Progenitor cell of endocrine pancreas (in vitro differentiated cells): ENCODE results near the gene KCTD5. TPM values are rescaled to one million over a fixed set of nuclear protein-coding genes. Genes with fewer than 3 reads are reported as not detected.

ENCODE experiments used
- DNase-seq: peaks from one replicate; pipeline ENCODE4 v3.0.0; 2021; ENCODE audit warnings: low spot score; ENCODE audit not compliant: unreplicated experiment
- H3K27ac Mint-ChIP-seq: 2 replicates; pipeline ENCODE4 v1.8.0; 2021; ENCODE audit warnings: mild to moderate bottlenecking, moderate library complexity, mixed read lengths
- H3K27me3 Mint-ChIP-seq: 2 replicates; pipeline ENCODE4 v1.8.0; 2021; ENCODE audit warnings: mixed read lengths
- H3K36me3 Mint-ChIP-seq: 2 replicates; pipeline ENCODE4 v1.8.0; 2022; ENCODE audit warnings: mixed read lengths; ENCODE audit not compliant: insufficient read depth
- H3K4me1 Mint-ChIP-seq: 2 replicates; pipeline ENCODE4 v1.8.0; 2021; ENCODE audit warnings: low read depth, mixed read lengths
- H3K4me3 Mint-ChIP-seq: 2 replicates; pipeline ENCODE4 v1.8.0; 2021; ENCODE audit warnings: low read depth, mild to moderate bottlenecking, moderate library complexity, mixed read lengths
- H3K9me3 Mint-ChIP-seq: 2 replicates; pipeline ENCODE4 v1.8.0; 2021; ENCODE audit warnings: low read depth, mixed read lengths
- total RNA-seq: library from RNA; stranded (reverse); gene quantifications from 2 replicates; pipeline ENCODE4 v1.2.1, GENCODE V29; 2021
- TF ChIP-seq, protein P1 (sequence below): fragments of 200-600 bp; sonication (generic); IDR thresholded peaks from one replicate; pipeline ENCODE4 v1.5.0; 2021; ENCODE audit warnings: antibody characterized with exemption, mild to moderate bottlenecking; ENCODE audit not compliant: unreplicated experiment

Gene KCTD5
- total RNA-seq, 1 donor from 2014 or later = 21.4 TPM

DNA sequence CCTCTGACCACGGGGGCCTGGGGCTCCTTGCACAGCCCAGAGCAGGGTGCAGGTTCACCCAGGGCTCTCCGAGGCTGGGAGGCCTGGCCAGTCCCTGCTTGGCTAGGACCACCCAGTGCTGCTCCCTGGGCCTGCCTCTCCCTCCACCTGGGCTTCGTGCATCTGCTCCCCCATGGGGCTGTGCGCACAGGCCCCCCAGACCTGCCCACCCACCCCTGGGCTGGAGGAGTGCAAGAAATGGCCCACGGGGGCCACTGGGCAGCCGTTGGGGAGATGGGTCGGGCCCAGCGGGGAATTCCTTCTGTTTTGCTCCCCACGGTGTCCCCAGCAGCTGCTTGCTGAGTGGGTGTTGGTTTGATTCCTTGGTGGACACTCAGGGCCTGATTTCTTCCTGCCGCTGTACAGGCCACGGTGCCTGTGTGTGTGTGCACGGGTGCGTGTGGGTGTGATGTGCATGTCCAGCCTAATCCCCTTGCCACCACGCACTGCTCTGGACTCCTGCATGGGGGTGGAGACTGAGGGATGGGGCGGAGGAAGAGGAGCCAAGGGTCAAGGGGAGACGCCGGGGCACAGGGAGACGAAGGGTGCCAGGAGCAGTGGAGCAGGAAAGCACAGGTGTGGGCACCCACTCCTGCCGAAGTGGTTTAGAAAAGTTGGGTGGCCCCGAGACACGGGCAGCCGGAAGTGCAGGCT is 29.2 kb downstream of the KCTD5 start:
- no peak for DNase-seq
- peaks cover 12% of the 10 kb centered on the region for H3K27me3 Mint-ChIP-seq
- no peaks in the 10 kb centered on the region for H3K36me3 Mint-ChIP-seq
- no peak overlapping the region for H3K4me3 Mint-ChIP-seq
- no peaks in the 10 kb centered on the region for H3K4me1 Mint-ChIP-seq
- TF ChIP-seq, protein P1, sequence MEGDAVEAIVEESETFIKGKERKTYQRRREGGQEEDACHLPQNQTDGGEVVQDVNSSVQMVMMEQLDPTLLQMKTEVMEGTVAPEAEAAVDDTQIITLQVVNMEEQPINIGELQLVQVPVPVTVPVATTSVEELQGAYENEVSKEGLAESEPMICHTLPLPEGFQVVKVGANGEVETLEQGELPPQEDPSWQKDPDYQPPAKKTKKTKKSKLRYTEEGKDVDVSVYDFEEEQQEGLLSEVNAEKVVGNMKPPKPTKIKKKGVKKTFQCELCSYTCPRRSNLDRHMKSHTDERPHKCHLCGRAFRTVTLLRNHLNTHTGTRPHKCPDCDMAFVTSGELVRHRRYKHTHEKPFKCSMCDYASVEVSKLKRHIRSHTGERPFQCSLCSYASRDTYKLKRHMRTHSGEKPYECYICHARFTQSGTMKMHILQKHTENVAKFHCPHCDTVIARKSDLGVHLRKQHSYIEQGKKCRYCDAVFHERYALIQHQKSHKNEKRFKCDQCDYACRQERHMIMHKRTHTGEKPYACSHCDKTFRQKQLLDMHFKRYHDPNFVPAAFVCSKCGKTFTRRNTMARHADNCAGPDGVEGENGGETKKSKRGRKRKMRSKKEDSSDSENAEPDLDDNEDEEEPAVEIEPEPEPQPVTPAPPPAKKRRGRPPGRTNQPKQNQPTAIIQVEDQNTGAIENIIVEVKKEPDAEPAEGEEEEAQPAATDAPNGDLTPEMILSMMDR = no peak
- no peak overlapping the region for H3K27ac Mint-ChIP-seq
- no peaks in the 10 kb centered on the region for H3K9me3 Mint-ChIP-seq

DNA sequence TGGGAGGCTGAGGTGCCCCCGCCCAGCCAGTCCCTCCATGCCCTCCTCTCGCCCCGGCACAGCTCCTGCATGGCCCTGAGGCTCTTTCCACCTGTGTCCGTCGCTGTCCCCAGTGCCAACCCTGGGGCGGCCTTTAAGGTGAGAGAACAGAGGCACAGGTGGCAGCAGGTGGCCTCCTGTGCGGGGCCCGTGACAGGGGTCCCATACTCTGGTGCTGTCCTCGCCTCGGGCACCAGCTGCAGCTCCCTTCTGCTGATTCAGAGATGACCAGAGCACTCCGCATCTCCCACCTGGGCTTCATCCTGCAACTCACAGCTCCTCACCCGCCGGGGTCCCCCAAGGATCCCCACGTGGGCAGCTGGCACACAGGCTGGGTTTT is 29.7 kb downstream of the KCTD5 start:
- DNase-seq = no peak
- Mint-ChIP-seq H3K36me3 (no peaks in the 10 kb centered on the region), H3K9me3 (no peaks in the 10 kb centered on the region), H3K27ac (no peak overlapping the region), H3K27me3 (peaks cover 12% of the 10 kb centered on the region), H3K4me1 (no peaks in the 10 kb centered on the region), H3K4me3 (no peak overlapping the region)
- TF ChIP-seq, protein P1 = no peak

DNA sequence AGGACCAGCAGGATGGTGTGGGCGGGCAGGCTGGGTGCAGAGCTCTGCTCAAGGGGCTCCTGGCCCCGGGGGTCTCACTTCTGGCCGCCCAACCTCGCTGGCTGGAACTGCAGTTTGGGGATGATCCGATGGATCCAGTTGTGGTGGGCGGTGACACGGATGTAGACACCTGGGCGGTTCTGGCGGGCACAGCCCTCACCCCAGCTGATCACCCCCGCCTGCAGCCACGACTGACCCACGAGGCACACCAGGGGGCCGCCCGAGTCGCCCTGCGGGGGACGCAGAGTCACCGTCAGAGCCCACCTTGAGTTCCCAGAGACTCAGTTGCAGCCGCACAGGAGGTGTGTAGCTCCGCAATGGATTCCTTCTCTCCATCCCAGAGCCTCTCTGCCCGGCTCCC is 30.2 kb downstream of the KCTD5 start:
- Mint-ChIP-seq H3K27ac (no peak overlapping the region), H3K9me3 (no peaks in the 10 kb centered on the region), H3K27me3 (peaks cover 12% of the 10 kb centered on the region), H3K36me3 (no peaks in the 10 kb centered on the region), H3K4me1 (no peaks in the 10 kb centered on the region), H3K4me3 (no peak overlapping the region)
- TF ChIP-seq, protein P1 = no peak
- no peak for DNase-seq

DNA sequence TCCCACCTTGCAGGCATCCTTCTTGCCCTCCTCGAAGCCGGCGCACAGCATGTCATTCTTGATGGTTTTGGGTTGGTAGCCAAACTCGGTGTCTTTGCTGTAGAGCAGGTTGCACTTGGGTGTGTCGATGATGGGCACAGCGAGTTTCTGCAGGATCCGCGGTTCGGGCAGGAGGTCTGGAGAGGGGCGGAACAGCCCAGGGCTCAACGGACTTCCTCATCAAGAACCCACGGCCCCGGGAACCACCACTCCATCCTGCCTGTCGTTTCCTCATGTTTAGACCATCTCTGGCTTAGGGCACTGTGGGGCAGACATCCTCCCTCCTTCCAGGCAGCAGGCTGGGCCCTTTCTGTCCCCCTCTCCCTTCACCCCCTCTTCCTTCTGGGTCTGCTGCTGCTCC is 31.2 kb downstream of the KCTD5 start:
- Mint-ChIP-seq H3K27ac (no peak overlapping the region), H3K4me1 (no peaks in the 10 kb centered on the region), H3K4me3 (no peak overlapping the region), H3K36me3 (no peaks in the 10 kb centered on the region), H3K9me3 (no peaks in the 10 kb centered on the region), H3K27me3 (peaks cover 12% of the 10 kb centered on the region)
- DNase-seq = no peak
- TF ChIP-seq, protein P1 = no peak

DNA sequence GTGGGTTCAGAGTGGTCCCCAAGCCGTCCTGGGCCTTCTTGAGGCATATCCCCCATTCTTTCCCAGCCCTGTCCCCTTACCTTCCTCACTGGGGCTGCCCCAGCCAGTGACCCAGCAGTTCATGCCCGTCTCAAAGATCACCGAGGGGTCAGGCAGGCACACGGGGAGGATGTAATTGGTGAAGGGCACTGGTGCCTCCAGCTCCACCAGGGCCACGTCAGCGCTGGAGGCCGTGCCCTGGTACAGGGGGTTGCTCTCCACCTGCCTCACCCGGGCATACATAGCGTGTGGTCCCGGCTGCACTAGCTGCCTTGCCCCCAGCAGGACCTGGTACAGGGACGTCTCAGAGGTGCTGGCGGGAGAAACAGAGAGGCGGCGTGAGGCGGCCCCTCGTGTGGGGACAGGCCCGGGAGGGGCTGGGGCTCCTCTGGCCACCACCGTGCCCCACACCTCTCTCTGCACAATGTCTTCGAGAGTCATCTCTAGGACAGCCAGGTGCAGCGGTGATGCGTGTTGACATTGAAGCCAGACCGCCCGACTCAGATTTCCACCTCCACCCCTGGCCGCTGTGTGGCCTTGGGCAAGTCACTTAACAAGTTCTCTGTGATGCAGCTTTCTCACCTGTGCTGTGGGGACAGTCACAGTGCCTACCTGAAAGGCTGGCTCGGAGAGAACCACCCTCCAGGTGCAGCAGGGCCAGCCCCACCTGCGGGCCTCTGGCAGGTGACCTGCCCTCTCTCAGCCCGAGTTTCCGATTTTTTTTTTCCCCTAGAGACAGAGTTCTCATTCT is 31.9 kb downstream of the KCTD5 start:
- peaks cover 12% of the 10 kb centered on the region for H3K27me3 Mint-ChIP-seq
- no peak overlapping the region for H3K4me3 Mint-ChIP-seq
- H3K27ac Mint-ChIP-seq = no peak overlapping the region
- H3K4me1 Mint-ChIP-seq = no peaks in the 10 kb centered on the region
- DNase-seq = no peak
- H3K9me3 Mint-ChIP-seq = no peaks in the 10 kb centered on the region
- TF ChIP-seq, protein P1 = no peak
- H3K36me3 Mint-ChIP-seq = no peaks in the 10 kb centered on the region
